ENCODE data around the gene COBL. TPM values are rescaled to one million over a fixed set of nuclear protein-coding genes. Genes with fewer than 3 reads are reported as not detected.

Gene COBL
- total RNA-seq, 4 donors from 2014 or later: 5.9 to 21.3 (median 7.8) TPM

- no peaks in the 10 kb centered on the region for H3K9me3 ChIP-seq
- 30 to 38% methylated on average over 3 of the region's 3 CpGs for WGBS, 2 donors
- intact Hi-C loops (cut with DNase I): no loop called here
- H3K36me3 ChIP-seq: no peaks in the 10 kb centered on the region
- no peak for DNase-seq
- TF ChIP-seq POLR2A (IDR thresholded peaks at IDR 0.05): no peak
- no peak overlapping the region for H3K4me3 ChIP-seq
- H3K27ac ChIP-seq: no peak overlapping the region
- no peaks in the 10 kb centered on the region for H3K27me3 ChIP-seq
- peaks cover 0 to 20% (median 0%) of the 10 kb centered on the region in 3 donors for H3K4me1 ChIP-seq
Measured at GRCh38 chr7:51295440-51296245, 21.0 kb downstream of the COBL start.

- peaks cover 0 to 41% (median 0%) of the 10 kb centered on the region in 3 donors for H3K4me1 ChIP-seq
- TF ChIP-seq CTCF (IDR thresholded peaks at IDR 0.05): no peak
- TF ChIP-seq POLR2A (IDR thresholded peaks at IDR 0.05): no peak
- H3K9me3 ChIP-seq: no peaks in the 10 kb centered on the region
- intact Hi-C loops (cut with DNase I): no loop called here
- no peak overlapping the region for H3K27ac ChIP-seq
- no peak for DNase-seq
- 89% methylated on average over 1 to 2 of the region's 4 CpGs for WGBS, 2 donors
- no peak overlapping the region for H3K4me3 ChIP-seq
- no peaks in the 10 kb centered on the region for H3K36me3 ChIP-seq
- H3K27me3 ChIP-seq: no peaks in the 10 kb centered on the region
Measured at GRCh38 chr7:51292596-51292995, 24.0 kb downstream of the COBL start.

- 94% methylated on average over 7 to 8 of the region's 10 CpGs for WGBS, 2 donors
- intact Hi-C loops (cut with DNase I): no loop called here
- Histone ChIP-seq H3K9me3 (no peaks in the 10 kb centered on the region), H3K27me3 (no peaks in the 10 kb centered on the region), H3K27ac (peak overlapping the region in 1 of 4 donors; percentile 26), H3K4me3 (no peak overlapping the region), H3K4me1 (peaks cover 0 to 38% (median 0%) of the 10 kb centered on the region in 3 donors), H3K36me3 (no peaks in the 10 kb centered on the region)
- TF ChIP-seq POLR2A (IDR thresholded peaks at IDR 0.05) (no peak), CTCF (IDR thresholded peaks at IDR 0.05) (no peak)
- DNase-seq: no peak
Measured at GRCh38 chr7:51290702-51291540, 25.7 kb downstream of the COBL start.

- no peak for DNase-seq
- intact Hi-C loops (cut with DNase I): no loop called here
- H3K27ac ChIP-seq: peak overlapping the region in 1 of 4 donors; percentile 26
- no peaks in the 10 kb centered on the region for H3K27me3 ChIP-seq
- no peak overlapping the region for H3K4me3 ChIP-seq
- WGBS, 2 donors: 67 to 82% methylated on average over 3 of the region's 3 CpGs
- H3K4me1 ChIP-seq: peaks cover 0 to 31% (median 0%) of the 10 kb centered on the region in 3 donors
- H3K9me3 ChIP-seq: no peaks in the 10 kb centered on the region
- H3K36me3 ChIP-seq: no peaks in the 10 kb centered on the region
- TF ChIP-seq POLR2A (IDR thresholded peaks at IDR 0.05): no peak
- TF ChIP-seq CTCF (IDR thresholded peaks at IDR 0.05): no peak
Measured at GRCh38 chr7:51290304-51290637, 26.3 kb downstream of the COBL start.

- no peak for DNase-seq
- Histone ChIP-seq H3K9me3 (no peaks in the 10 kb centered on the region), H3K4me1 (peaks cover 0 to 26% (median 0%) of the 10 kb centered on the region in 3 donors), H3K27ac (peak overlapping the region in 3 of 4 donors; percentile 26 to 48 (median 48)), H3K4me3 (no peak overlapping the region), H3K36me3 (no peaks in the 10 kb centered on the region), H3K27me3 (no peaks in the 10 kb centered on the region)
- intact Hi-C loops (cut with DNase I): no loop called here
- WGBS, 2 donors: 49 to 67% methylated on average over 4 of the region's 4 CpGs
- no peak for TF ChIP-seq POLR2A (IDR thresholded peaks at IDR 0.05)
- no peak for TF ChIP-seq CTCF (IDR thresholded peaks at IDR 0.05)
Measured at GRCh38 chr7:51289623-51290303, 26.8 kb downstream of the COBL start.
